HuH-7.5 (cell line): ENCODE results near the gene PRKCI.
"Not testable (repeated sequence)": the region's sequence is repeated elsewhere in the genome, so short reads cannot be mapped to it uniquely, and the experiment has no call there.

Experiments
- DNase-seq: peaks from one replicate; pipeline ENCODE4 v3.0.0; 2011; ENCODE audit warnings: low spot score

PRKCI gene

GRCh38 chr3:170222647-170223541 lies 670 bp downstream of the PRKCI start:
- DNase-seq: peak; percentile 25

GRCh38 chr3:170225166-170225565 lies 2.9 kb downstream of the PRKCI start:
- DNase-seq: no peak

- DNase-seq: no peak
Measured at GRCh38 chr3:170226426-170226960, 4.3 kb downstream of the PRKCI start.

GRCh38 chr3:170228093-170228766 lies 6.0 kb downstream of the PRKCI start:
- no peak for DNase-seq

GRCh38 chr3:170232266-170232665 lies 10.0 kb downstream of the PRKCI start:
- no peak for DNase-seq

GRCh38 chr3:170233530-170233929 lies 11.3 kb downstream of the PRKCI start:
- no peak for DNase-seq

- no peak for DNase-seq
Measured at GRCh38 chr3:170240142-170240541, 17.9 kb downstream of the PRKCI start.

- no peak for DNase-seq
Measured at GRCh38 chr3:170240671-170241070, 18.4 kb downstream of the PRKCI start.

- no peak for DNase-seq
Measured at GRCh38 chr3:170244576-170244975, 22.4 kb downstream of the PRKCI start.

- no peak for DNase-seq
Measured at GRCh38 chr3:170247875-170248274, 25.7 kb downstream of the PRKCI start.

- no peak for DNase-seq
Measured at GRCh38 chr3:170256597-170256996, 34.4 kb downstream of the PRKCI start.

GRCh38 chr3:170257145-170257544 lies 34.9 kb downstream of the PRKCI start:
- DNase-seq: no peak

GRCh38 chr3:170258105-170258487 lies 35.9 kb downstream of the PRKCI start:
- no peak for DNase-seq

- DNase-seq: no peak
Measured at GRCh38 chr3:170259907-170260306, 37.7 kb downstream of the PRKCI start.

GRCh38 chr3:170267793-170268192 lies 45.6 kb downstream of the PRKCI start:
- no peak for DNase-seq

GRCh38 chr3:170269673-170270254 lies 47.5 kb downstream of the PRKCI start:
- DNase-seq: not testable (repeated sequence)

- peak; percentile 43 for DNase-seq
Measured at GRCh38 chr3:170270282-170270881, 48.2 kb downstream of the PRKCI start.

GRCh38 chr3:170274641-170275040 lies 52.4 kb downstream of the PRKCI start:
- no peak for DNase-seq

- no peak for DNase-seq
Measured at GRCh38 chr3:170275832-170276231, 53.6 kb downstream of the PRKCI start.

- not testable (repeated sequence) for DNase-seq
Measured at GRCh38 chr3:170277311-170277710, 55.1 kb downstream of the PRKCI start.

- DNase-seq: no peak
Measured at GRCh38 chr3:170277833-170278580, 55.8 kb downstream of the PRKCI start.

GRCh38 chr3:170278627-170279026 lies 56.4 kb downstream of the PRKCI start:
- DNase-seq: no peak
